ENCODE data around the gene ZDHHC24.

DNA sequence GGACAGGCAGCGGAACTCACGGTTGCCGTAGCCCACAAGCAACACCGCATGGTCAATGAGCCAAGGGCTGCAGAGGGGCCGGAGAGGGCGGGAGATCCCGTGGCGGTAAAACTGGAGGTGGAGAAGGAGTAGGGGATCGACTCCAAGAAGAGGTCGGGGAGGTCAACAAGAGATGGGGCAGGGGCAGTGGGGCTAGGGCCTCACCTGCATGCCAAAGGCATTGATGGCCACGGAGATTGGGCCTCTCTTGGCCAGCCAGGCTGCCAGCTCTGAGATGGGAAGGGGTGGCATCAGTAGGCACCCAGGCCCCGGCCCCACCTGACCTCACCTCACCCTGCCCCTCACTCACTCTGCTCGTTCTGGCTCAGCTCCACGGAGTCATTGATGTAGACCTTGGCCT lies 18.7 kb upstream of the ZDHHC24 start:
- TF ChIP-seq CTCF (conservative IDR thresholded peaks at IDR 0.05; ENCODE audit: low read length) = no peak
- no peak for TF ChIP-seq EZH2phosphoT487 (IDR thresholded peaks at IDR 0.05; ENCODE audit: borderline replicate concordance)

Data from Loucy (cell line).